HL-60/S4 (cell line): ENCODE measurements around the gene ST3GAL2.
"Not testable (repeated sequence)": the region's sequence is repeated elsewhere in the genome, so short reads cannot be mapped to it uniquely, and the experiment has no call there.

Experiments
- in situ Hi-C: fragments of 300-500 bp; cut with MboI; formaldehyde crosslinking; loops from 2 replicates; pipeline ENCODE4 v1.14.3; 2022; ENCODE audit warnings: low sequenced_read_pairs

The ST3GAL2 gene

GRCh38 chr16:70467608-70468007, 28.7 kb upstream of the ST3GAL2 start:
- in situ Hi-C loops, result loop anchor here (10.0 kb wide), 1 partner anchor 63 kb away; no protein-coding TSS in a partner anchor

GRCh38 chr16:70467113-70467512, 28.2 kb upstream of the ST3GAL2 start:
- in situ Hi-C loops, result loop anchor here (10.0 kb wide), 1 partner anchor 62 kb away; no protein-coding TSS in a partner anchor

GRCh38 chr16:70466805-70467076, 27.8 kb upstream of the ST3GAL2 start:
- in situ Hi-C loops, result loop anchor here (10.0 kb wide), 1 partner anchor 62 kb away; no protein-coding TSS in a partner anchor

- in situ Hi-C loops, result loop anchor here (10.0 kb wide), 1 partner anchor 61 kb away; no protein-coding TSS in a partner anchor
Measured at GRCh38 chr16:70465999-70466804, 27.3 kb upstream of the ST3GAL2 start.

GRCh38 chr16:70463235-70463634, 24.3 kb upstream of the ST3GAL2 start:
- in situ Hi-C loops, result loop anchor here (10.0 kb wide), 1 partner anchor 58 kb away; no protein-coding TSS in a partner anchor

- in situ Hi-C loops, result loop anchor here (10.0 kb wide), 1 partner anchor 56 kb away; no protein-coding TSS in a partner anchor
Measured at GRCh38 chr16:70460737-70461261, 21.9 kb upstream of the ST3GAL2 start.

GRCh38 chr16:70457446-70458166, 18.7 kb upstream of the ST3GAL2 start:
- in situ Hi-C loops, result no loop called here

GRCh38 chr16:70455910-70456309, 17.0 kb upstream of the ST3GAL2 start:
- in situ Hi-C loops, result no loop called here

GRCh38 chr16:70454222-70455034, 15.5 kb upstream of the ST3GAL2 start, which contains the start of gene FCSK:
Gene FCSK (plus strand): TSS chr16:70454595. CDS start chr16:70463191, 8,596 bp downstream.
- in situ Hi-C loops, result no loop called here

- in situ Hi-C loops, result no loop called here
Measured at GRCh38 chr16:70453892-70454221, 15.0 kb upstream of the ST3GAL2 start.

- in situ Hi-C loops, result no loop called here
Measured at GRCh38 chr16:70453117-70453891, 14.4 kb upstream of the ST3GAL2 start.

- in situ Hi-C loops, result not testable (repeated sequence)
Measured at GRCh38 chr16:70451004-70451340, 12.1 kb upstream of the ST3GAL2 start.

- in situ Hi-C loops, result not testable (repeated sequence)
Measured at GRCh38 chr16:70450142-70451003, 11.5 kb upstream of the ST3GAL2 start.

- in situ Hi-C loops, result no loop called here
Measured at GRCh38 chr16:70448075-70448474, 9.2 kb upstream of the ST3GAL2 start.

GRCh38 chr16:70444249-70445063, 5.6 kb upstream of the ST3GAL2 start:
- in situ Hi-C loops, result no loop called here

- in situ Hi-C loops, result no loop called here
Measured at GRCh38 chr16:70442344-70442743, 3.4 kb upstream of the ST3GAL2 start.

GRCh38 chr16:70441406-70441990, 2.6 kb upstream of the ST3GAL2 start:
- in situ Hi-C loops, result no loop called here
